Measurements from ENCODE around the gene SLC47A1.
"Not testable (repeated sequence)": the region's sequence is repeated elsewhere in the genome, so short reads cannot be mapped to it uniquely, and the experiment has no call there.

SLC47A1 gene

GRCh38 chr17:19533718-19534561, at the start of gene SLC47A1:
Gene SLC47A1, plus strand, starts transcription at chr17:19533854. Its CDS starts 86 bp downstream, at chr17:19533940.
- no peak for DNase-seq (ENCODE audit: low spot score)

DNA sequence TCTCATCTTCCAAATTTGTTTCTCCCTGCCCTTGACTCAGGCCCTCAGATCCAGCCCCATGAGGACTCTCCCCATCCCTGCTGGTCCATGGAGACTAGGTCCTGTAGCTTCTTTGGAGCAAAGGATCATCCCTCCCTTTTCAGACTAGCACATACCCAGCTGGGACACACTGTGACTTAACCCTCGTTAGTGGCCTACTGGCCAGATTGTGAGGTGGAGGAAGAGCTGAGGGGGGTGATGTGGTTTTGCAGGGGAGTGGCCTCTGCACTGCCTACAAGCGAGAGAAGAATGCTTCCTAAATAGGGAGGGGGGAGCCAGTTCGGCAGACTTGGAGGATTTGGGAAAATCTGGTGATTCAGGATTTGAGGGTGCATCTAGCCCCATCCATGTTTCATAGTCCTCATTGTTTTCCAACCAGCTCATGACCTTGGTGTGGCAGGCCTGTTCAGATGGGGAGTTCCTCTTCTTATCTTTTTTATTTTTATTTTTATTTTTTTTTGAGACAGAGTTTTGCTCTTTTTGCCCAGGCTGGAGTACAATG, 47.8 kb upstream of the SLC47A1 start:
- DNase-seq (ENCODE audit: low spot score) = no peak

DNA sequence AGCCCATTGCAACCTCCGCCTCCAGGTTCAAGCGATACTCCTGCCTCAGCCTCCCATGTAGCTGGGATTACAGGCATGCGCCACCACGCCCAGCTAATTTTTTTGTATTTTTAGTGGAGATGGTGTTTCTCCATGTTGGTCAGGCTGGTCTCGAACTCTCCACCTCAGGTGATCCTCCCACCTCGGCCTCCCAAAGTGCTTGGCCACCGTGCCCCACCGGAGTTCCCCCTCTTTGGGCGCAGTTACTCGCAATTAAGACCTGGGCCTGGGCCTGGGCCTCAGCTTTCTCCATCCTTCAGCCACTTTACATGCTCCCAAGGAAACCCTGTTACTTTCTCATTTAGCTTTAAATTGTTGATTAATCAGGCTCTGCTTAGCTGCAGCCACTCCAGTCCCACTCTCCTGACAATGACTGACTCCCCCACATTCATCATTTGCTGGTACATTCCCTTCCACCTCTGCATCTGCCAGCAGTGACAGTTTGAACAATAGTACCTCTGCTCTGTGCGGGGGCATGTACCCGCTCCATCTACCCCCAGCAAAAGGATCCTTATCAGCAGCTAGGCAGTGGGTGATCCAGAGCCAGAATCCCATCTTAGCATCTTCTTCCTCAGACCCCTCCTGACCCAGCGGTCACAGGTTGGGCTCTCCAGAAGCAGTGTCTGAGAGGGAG, 47.2 kb upstream of the SLC47A1 start:
- DNase-seq (ENCODE audit: low spot score) = no peak

DNA sequence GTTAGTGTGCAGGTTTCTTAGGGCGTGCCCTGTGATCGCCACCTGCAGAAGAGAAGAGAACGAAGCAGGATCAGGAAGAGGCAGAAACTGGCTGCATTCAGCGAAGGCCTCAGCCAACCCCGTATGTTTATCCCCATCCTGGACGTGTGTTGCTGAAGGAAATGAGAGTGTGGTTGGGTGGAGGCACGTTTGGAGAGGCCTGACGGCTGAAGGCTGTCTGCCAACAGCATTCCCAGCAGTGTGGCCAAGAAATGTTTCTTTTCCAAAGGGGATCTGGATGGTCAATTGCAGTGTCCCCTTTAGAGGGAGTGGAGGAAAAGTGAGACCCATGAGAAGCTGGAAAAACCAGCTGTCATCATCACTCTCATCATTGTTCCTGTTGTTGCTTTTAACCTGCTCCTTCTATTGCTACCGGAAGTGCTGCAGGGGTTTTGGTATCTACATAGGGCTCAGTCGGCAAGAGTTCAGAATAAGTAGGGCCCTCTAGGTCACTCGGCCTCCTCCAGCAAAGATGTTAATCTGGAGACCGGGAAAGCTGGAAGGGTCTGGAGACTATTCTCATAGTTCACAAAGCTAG, 46.5 kb upstream of the SLC47A1 start:
- no peak for DNase-seq (ENCODE audit: low spot score)

DNA sequence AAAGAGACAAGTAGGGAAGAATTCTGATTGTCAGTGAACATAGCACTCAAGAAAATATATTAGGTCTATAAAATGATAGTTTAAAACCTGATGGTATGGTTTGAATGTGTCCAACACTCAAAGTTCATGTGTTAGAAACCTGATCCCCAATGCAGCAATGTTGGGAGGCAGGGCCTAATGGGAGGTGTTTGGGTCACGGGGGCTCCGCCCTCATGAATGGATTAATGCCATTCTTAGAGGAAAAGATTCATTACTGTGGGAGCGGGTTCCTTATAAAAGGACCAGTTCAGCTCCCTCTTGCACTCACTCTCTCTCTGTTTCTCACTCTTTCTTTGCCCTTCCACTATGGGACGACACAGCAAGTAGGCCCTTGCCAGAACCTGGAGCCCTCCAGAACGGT, 41.5 kb upstream of the SLC47A1 start:
- no peak for DNase-seq (ENCODE audit: low spot score)

GRCh38 chr17:19494961-19495806, 38.5 kb upstream of the SLC47A1 start:
- no peak for DNase-seq (ENCODE audit: low spot score)

GRCh38 chr17:19495828-19496528, 37.7 kb upstream of the SLC47A1 start:
- no peak for DNase-seq (ENCODE audit: low spot score)

- no peak for DNase-seq (ENCODE audit: low spot score)
Measured at GRCh38 chr17:19497624-19498023, 36.0 kb upstream of the SLC47A1 start.

GRCh38 chr17:19501219-19501618, 32.4 kb upstream of the SLC47A1 start:
- no peak for DNase-seq (ENCODE audit: low spot score)

- no peak for DNase-seq (ENCODE audit: low spot score)
Measured at GRCh38 chr17:19502517-19502916, 31.1 kb upstream of the SLC47A1 start.

DNA sequence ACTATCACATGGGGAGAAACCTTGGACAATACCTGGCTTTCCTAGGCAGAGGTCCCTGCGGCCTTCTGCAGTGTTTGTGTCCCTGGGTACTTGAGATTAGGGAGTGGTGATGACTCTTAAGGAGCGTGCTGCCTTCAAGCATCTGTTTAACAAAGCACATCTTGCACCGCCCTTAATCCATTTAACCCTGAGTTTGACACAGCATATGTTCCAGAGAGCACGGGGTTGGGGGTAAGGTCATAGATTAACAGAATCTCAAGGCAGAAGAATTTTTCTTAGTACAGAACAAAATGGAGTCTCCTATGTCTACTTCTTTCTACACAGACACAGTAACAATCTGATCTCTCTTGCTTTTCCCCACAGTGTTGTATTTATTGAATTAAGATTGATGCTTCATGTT, 28.1 kb upstream of the SLC47A1 start:
- not testable (repeated sequence) for DNase-seq (ENCODE audit: low spot score)

DNA sequence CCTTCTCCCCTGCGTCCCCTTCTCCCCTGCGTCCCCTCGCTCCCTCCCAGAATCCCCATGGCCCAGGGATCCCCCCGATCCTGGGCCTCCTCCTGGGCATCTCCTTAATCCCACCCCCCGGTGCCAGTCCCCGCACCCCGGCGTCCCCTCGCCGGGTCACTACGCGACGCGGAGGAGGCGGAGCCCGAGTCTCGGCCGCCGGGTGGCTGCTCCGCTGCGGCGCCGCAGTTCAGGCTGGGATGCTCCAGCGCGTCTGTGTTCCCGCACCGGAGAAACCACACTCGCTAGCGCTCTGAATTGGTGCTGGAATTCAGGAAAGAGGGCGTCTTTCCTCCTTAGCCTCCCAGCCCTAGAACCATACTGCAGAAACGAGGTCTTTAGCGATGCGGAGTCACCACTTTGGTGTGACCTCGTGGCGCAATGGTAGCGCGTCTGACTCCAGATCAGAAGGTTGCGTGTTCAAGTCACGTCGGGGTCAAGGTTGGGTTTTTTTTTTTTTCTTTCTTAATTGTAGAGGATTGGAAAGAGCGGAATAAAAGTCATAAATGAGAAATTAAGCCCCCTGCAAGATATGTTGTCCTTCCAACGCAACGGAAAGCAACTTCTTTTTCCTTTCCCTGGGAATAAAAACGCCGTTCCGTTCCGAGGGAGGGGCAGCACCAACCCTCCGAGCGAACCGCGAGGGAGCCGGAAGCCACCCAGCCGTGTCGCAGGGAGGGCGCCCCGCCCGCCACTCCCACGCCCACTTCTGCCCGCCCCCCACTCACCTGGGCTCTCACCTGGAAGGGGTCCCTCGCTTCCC, 25.7 kb upstream of the SLC47A1 start:
- DNase-seq (ENCODE audit: low spot score) = peak; percentile 86

DNA sequence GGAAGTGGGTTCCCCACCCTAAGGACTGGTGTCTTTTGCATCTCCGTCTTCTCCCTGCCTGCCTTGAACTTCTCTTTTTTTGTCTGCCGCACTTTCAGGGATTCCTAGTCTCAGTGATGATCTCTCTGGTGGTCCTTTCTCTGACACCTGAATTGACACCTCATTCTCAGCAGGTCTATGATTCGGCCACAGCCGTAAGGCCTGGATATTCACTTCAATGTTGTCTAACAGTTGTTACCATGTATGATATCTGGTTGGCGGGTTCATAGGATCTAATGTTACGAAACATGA, 25.1 kb upstream of the SLC47A1 start:
- DNase-seq (ENCODE audit: low spot score) = no peak

DNA sequence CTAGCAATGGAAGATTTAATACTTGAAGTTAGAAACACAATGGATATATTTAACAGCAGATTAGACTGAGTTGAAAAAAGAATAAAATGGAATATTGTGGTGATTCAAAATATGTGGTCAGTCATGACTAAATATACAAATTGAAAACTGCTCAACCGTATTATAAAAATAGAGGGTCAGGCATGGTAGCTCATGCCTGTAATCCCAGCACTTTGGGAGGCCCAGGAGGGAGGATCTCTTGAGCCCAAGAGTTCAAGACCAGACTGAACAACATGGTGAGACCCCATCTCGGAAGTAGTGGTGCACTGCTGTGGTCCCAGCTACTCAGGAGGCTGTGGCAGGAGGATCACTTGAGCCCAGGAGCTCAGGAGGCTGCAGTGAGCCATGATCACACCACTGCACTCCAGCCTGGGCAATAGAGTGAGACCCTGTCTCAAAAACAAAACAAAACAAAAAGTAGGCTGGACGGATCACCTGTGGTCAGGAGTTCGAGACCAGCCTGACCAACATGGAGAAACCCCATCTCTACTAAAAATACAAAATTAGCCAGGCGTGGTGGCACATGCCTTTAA, 24.3 kb upstream of the SLC47A1 start:
- DNase-seq (ENCODE audit: low spot score) = not testable (repeated sequence)

- DNase-seq (ENCODE audit: low spot score) = no peak
Measured at GRCh38 chr17:19510903-19511302, 22.8 kb upstream of the SLC47A1 start.

DNA sequence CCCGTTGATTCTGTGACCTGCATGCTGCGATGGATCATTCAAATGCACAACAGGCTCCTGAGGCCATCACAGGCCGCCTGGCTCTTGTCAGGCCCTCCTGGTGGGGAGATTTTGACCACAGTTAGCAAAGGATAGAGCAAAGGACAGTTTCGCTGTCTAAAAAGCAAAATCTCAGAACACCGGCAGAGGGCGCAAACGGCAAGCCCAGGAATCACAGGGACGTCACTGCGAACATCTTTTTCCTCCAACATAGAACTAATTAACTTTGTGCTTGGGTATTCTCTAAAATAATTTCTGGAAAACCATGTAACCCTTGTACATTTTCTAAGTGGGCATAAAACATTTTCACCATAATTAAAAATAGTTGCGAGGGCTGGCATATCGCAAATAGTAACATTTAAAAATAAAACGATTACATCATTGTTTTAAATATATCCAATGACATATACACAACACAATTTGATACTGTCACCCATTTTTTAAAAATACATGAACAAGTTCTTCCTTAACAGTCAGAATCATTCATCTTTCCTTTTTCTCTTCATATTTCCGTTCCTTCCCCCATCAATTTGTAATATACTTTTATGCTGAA, 19.7 kb upstream of the SLC47A1 start:
- DNase-seq (ENCODE audit: low spot score) = peak; percentile 72

GRCh38 chr17:19517699-19518098, 16.0 kb upstream of the SLC47A1 start:
- DNase-seq (ENCODE audit: low spot score) = no peak

DNA sequence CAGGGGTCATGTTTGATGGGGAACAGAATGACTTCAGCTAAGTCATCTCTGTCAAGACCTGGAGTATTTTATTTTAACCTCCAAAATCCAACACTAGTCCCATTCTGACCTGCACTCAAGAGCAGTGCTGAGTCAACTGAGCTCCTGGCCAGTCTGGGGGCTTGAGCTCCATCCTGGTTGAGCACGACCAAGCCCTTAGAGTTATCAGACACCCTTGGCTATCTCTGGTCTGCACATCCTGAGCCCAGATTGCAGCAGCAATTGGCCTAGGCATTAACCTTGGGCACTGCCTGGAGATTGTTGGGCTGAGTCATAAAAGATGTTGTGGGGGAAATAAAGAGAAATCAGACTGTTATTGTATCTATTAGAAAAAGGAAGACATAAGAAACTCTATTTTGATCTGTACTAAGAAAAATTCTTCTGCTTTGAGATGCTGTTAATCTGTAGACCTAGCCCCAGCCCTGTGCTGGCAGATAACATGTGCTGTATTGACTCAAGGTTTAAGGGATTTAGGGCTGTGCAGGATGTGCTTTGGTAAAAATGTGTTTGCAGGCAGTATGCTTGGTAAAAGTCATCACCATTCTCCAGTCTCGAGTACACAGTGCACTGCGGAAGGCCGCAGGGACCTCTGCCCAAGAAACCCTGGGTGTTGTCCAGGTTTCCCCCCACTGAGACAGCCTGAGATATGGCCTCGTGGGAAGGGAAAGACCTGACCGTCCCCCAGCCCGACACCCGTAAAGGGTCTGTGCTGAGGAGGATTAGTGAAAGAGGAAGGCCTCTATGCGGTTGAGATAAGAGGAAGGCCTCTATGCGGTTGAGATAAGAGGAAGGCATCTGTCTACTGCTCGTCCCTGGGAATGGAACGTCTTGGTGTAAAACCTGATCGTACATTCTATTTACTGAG, 14.0 kb upstream of the SLC47A1 start:
- DNase-seq (ENCODE audit: low spot score) = not testable (repeated sequence)

GRCh38 chr17:19520641-19521040, 13.0 kb upstream of the SLC47A1 start:
- DNase-seq (ENCODE audit: low spot score) = no peak

Data from LoVo (cell line).